HG03439 (cell line): Measurements from ENCODE around the gene KCNIP1.
"Not testable (repeated sequence)": the region's sequence is repeated elsewhere in the genome, so short reads cannot be mapped to it uniquely, and the experiment has no call there.

ENCODE experiments used
- ATAC-seq: cut with Tn5 transposase; IDR thresholded peaks from one replicate; pipeline ENCODE4 v1.9.1; 2021; ENCODE audit warnings: mild to moderate bottlenecking, moderate library complexity; ENCODE audit not compliant: unreplicated experiment

The KCNIP1 gene

GRCh38 chr5:170534177-170534576 lies 30.4 kb downstream of the KCNIP1 start:
- no peak for ATAC-seq

DNA sequence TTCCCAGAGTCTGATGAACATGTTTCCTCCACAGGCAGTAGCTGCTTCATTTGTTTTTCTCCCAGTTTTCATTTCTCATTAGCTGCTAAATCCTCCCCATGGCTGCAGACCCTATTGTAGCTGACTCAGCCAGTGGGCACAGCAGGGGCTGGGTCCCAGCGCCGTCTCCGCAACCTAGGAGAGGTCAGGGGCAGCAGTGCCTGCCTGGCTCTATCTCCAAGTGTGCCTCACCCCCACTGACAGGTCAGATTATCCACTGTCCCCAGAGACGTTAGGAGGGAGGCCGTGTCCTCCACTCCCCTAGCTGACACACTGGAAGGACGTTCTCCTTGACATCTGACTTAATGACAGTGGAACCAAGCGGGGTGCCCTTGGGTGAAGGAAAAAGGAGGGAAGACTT lies 31.1 kb downstream of the KCNIP1 start:
- no peak for ATAC-seq

- no peak for ATAC-seq
Observed at GRCh38 chr5:170536525-170536924, 32.7 kb downstream of the KCNIP1 start.

GRCh38 chr5:170537451-170538095 lies 33.8 kb downstream of the KCNIP1 start:
- no peak for ATAC-seq

DNA sequence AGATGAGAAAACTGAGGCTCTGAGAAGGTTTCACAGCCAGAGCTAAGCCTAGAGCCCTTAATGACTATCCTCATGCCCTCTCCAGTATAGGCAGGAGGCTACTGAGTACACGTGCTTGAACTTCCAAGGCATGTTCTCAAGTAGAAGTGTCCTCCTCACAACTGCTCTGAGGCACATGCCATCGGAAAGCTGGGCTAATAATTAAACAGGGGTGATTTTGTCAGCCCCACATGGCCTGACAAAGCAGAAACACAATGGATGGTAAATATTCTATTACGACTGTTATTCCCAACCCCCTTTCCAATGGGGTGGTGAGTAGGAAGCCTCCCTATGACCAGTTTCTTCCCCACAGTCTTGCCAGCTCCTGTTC lies 34.3 kb downstream of the KCNIP1 start:
- no peak for ATAC-seq

DNA sequence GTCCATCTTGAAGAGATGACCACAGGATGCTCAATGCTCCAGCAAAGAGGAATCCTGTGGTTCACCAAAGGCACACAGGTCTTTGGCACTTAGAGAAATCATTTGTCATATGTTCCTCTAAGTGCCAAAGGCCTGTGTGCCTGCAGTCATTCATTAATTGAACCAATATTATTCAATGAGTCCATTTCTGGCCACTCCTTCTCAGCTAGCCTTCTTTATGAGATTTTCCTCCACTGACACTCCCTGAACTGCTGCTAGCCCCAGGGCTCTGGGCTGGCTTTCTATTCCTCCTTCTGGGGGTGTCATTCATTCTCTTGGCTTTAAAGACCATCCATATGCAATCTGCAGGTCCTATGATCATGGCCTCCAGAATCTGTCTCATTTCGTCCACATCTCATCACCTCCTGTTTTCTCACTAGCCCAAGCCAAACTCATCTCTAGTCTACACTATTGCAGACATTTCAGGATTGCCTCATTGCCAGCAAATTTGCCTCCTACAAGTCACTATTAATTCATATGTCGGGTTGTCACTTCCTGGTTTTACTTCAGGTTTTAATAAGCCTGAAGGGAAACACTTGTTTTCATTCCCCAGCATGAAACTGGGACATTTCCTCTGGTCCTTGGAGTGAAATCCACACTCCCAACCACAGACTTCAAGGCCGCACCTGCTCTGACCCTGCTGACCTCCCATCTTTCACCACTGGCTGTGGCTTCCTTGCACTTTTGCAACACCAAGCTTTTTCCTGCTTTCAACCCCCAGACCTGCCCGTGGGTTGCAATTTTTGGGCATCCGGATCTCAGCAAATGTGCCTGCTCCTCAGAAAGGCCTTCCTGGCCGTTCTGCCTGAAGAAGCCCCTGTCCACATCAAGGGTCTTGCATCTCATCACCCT lies 35.1 kb downstream of the KCNIP1 start:
- ATAC-seq, result no peak

- ATAC-seq, result no peak
Observed at GRCh38 chr5:170540271-170540670, 36.5 kb downstream of the KCNIP1 start.

GRCh38 chr5:170541146-170541769 lies 37.4 kb downstream of the KCNIP1 start:
- no peak for ATAC-seq

GRCh38 chr5:170542691-170543293 lies 39.0 kb downstream of the KCNIP1 start:
- ATAC-seq, result no peak

- ATAC-seq, result no peak
Observed at GRCh38 chr5:170545313-170545712, 41.5 kb downstream of the KCNIP1 start.

DNA sequence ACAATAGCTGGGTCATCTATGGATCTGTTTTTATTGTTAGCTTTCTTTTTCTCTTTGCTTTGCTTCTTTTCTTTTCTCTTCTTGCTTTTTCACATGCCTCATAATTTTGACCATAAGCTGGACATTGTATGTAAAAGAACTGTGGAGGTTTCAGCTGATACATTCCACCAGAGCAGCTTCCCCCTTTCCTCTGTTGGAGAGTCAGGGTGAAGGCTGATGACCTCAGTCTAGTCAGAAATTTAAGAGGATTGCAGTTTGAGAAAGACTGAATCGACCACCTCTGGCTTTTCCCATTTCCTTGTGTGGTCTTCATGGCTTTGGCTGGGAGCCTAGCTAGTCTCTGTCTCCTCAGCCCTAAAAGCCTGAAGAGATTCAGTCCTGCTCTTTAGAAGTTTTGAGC lies 42.0 kb downstream of the KCNIP1 start:
- ATAC-seq, result no peak

DNA sequence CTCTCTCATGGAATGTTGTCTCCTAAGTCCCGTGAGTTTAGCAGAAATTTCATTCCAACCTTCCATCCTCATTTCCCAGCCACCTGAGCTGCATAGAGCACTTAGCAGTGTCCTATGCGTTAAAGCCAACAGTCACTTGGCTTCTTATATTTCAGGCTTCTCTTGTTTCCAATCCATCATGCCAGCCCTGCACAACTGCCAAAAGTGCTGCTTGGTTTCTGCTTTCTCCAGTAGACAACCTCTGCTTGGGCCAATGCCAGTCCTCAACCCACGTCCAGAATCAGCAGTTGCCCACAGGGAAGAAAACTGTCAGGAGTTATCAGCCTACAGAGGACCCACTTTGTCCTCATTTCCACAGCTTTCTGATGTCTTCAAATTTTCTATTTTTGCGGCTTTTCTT lies 42.5 kb downstream of the KCNIP1 start:
- ATAC-seq, result no peak

- ATAC-seq, result not testable (repeated sequence)
Observed at GRCh38 chr5:170550382-170550781, 46.6 kb downstream of the KCNIP1 start.

GRCh38 chr5:170551076-170551475 lies 47.3 kb downstream of the KCNIP1 start:
- ATAC-seq, result no peak

- no peak for ATAC-seq
Observed at GRCh38 chr5:170551622-170552021, 47.8 kb downstream of the KCNIP1 start.

DNA sequence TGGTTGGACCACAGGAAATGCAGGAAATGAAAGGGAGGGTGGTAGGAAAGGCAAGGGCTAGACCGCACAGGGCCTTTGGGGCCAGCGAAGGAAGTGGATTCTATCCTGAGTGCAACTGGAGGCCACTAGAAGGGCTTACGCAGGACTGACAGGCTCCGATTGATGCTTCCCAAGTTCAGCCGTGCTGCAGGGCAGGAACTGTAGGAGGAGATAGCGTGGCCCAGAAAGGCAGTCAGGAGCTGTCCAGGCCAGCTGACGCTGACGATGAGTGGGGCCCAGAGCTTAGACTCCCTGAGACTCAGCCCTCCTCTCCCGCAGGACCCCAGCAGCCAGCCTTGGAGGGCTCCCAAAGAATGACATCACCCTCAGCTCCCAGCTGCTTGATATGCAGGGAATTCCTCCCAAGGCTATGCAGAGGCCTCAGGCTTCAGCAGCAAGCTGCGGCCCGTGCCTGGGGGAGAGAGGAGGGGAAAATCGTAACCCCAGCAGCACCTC lies 48.8 kb downstream of the KCNIP1 start:
- ATAC-seq, result no peak

DNA sequence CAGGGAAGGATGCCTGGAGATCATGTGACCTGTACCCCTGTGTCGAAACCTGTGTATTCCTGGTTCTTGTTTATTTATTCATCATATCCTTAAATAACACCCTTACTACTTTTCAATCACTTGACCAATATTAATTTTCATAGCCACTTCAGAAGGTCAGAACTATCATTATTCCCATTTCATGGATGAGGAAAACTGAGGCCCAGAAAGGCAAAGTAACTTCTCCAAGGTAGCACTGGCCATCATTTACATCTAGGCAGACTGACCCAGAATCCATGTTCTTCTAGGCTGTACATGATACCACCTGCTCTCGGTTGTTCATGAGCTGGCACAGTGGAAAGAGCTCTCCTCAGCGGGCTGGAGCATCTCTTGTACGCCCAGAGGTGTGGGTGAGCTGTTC lies 49.4 kb downstream of the KCNIP1 start:
- no peak for ATAC-seq

GRCh38 chr5:170554521-170555267 lies 50.9 kb downstream of the KCNIP1 start:
- ATAC-seq, result no peak

- ATAC-seq, result no peak
Observed at GRCh38 chr5:170557314-170557713, 53.5 kb downstream of the KCNIP1 start.

DNA sequence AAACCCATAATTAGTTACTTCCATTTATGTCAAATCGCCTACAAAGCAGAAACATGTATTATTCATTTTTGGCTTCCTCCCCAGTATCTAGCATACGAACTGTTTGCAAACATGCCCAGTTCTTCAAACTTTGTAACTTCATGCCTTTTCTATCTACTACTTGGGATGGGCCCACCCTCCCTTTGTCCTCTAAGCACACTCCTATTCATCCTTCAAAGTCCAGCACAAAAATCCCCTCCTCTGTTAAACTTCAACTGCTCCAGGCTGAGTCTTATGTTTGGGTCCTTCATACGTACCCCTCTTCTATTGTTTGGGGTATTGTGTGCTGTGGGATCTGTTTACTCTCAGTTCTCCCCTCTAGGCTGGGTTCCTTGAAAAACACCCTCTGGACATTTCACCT lies 55.5 kb downstream of the KCNIP1 start:
- ATAC-seq, result no peak

- no peak for ATAC-seq
Observed at GRCh38 chr5:170560938-170561337, 57.1 kb downstream of the KCNIP1 start.
